GM23338 (cell line): Measurements from ENCODE around the gene GOLT1A. TPM values are rescaled to one million over a fixed set of nuclear protein-coding genes. Genes with fewer than 3 reads are reported as not detected.

ENCODE experiments used
- ATAC-seq: fragments of 200-7000 bp; cut with Tn5 transposase; 3 replicates; pipeline ENCODE4 v1.9.1; 2020
- DNase-seq: peaks from one replicate; pipeline ENCODE4 v3.0.0-alpha.2; 2015; ENCODE audit warnings: low spot score
- H2AFZ ChIP-seq: fragments of 200-600 bp; sonication (generic); 2 replicates; pipeline ENCODE4 v1.8.0; 2016; ENCODE audit warnings: antibody characterized with exemption, mild to moderate bottlenecking, moderate library complexity
- H3F3A ChIP-seq: fragments of 200-600 bp; sonication (generic); replicated peaks from 2 replicates; pipeline ENCODE4 v1.8.0; 2017; ENCODE audit warnings: antibody characterized with exemption, mixed run types, low read depth
- H3K27ac ChIP-seq: fragments of 200-600 bp; sonication (generic); 2 replicates; pipeline ENCODE4 v1.6.1; 2016; ENCODE audit warnings: low read depth
- H3K27me3 ChIP-seq: fragments of 200-600 bp; sonication (generic); 2 replicates; pipeline ENCODE4 v1.8.0; 2016; ENCODE audit warnings: mild to moderate bottlenecking, mixed run types, moderate library complexity; ENCODE audit not compliant: insufficient read depth
- H3K36me3 ChIP-seq: fragments of 200-600 bp; sonication (generic); 2 replicates; pipeline ENCODE4 v1.8.0; 2016; ENCODE audit warnings: mild to moderate bottlenecking; ENCODE audit not compliant: insufficient read depth
- H3K4me1 ChIP-seq: fragments of 200-600 bp; sonication (generic); 2 replicates; pipeline ENCODE4 v1.8.0; 2016; ENCODE audit warnings: mild to moderate bottlenecking, moderate library complexity; ENCODE audit not compliant: insufficient read depth
- H3K4me2 ChIP-seq: fragments of 200-600 bp; sonication (generic); 2 replicates; pipeline ENCODE4 v1.7.1; 2017; ENCODE audit warnings: mixed run types
- H3K4me3 ChIP-seq: fragments of 200-600 bp; sonication (generic); 2 replicates; pipeline ENCODE4 v1.6.1; 2016; ENCODE audit warnings: mixed run types
- H3K79me2 ChIP-seq: fragments of 200-600 bp; sonication (generic); replicated peaks from 2 replicates; pipeline ENCODE4 v1.8.0; 2017; ENCODE audit warnings: mild to moderate bottlenecking; ENCODE audit not compliant: insufficient read depth
- H3K9me2 ChIP-seq: fragments of 200-600 bp; sonication (generic); 2 replicates; pipeline ENCODE4 v1.8.0; 2017; ENCODE audit not compliant: insufficient read depth
- H4K20me1 ChIP-seq: fragments of 200-600 bp; sonication (generic); replicated peaks from 2 replicates; pipeline ENCODE4 v1.8.0; 2017; ENCODE audit warnings: mild to moderate bottlenecking; ENCODE audit not compliant: insufficient read depth
- H3K27ac Mint-ChIP-seq: 2 replicates; pipeline ENCODE4 v1.8.0; 2020; ENCODE audit warnings: inconsistent platforms, mild to moderate bottlenecking, moderate library complexity, mixed read lengths
- H3K27me3 Mint-ChIP-seq: 3 replicates; pipeline ENCODE4 v1.8.0; 2022; ENCODE audit warnings: low read depth, mild to moderate bottlenecking, moderate library complexity, mixed read lengths, inconsistent platforms; ENCODE audit not compliant: insufficient read depth, poor library complexity
- H3K36me3 Mint-ChIP-seq: 3 replicates; pipeline ENCODE4 v1.8.0; 2021; ENCODE audit warnings: low read depth, mild to moderate bottlenecking, inconsistent platforms, moderate library complexity, mixed read lengths
- H3K4me1 Mint-ChIP-seq: 3 replicates; pipeline ENCODE4 v1.8.0; 2020; ENCODE audit warnings: mild to moderate bottlenecking, inconsistent platforms, mixed read lengths
- H3K4me3 Mint-ChIP-seq: 3 replicates; pipeline ENCODE4 v1.8.0; 2021; ENCODE audit warnings: moderate library complexity, mild to moderate bottlenecking, inconsistent platforms, mixed read lengths
- H3K9me3 Mint-ChIP-seq: 3 replicates; pipeline ENCODE4 v1.8.0; 2020; ENCODE audit warnings: moderate library complexity, mild to moderate bottlenecking, inconsistent platforms, mixed read lengths
- CREB1 ChIP-seq: fragments of 250-450 bp; sonication (Bioruptor Pico); IDR thresholded peaks from 2 replicates; pipeline ENCODE4 v1.5.0; 2020; ENCODE audit warnings: low read depth, mild to moderate bottlenecking, moderate library complexity
- CTCF ChIP-seq, 2 experiments: fragments of 200-600 bp in 1 of 2; sonication (generic) in 1 of 2; conservative IDR thresholded peaks; 2 replicates each; pipeline versions ENCODE4 v1.5.1 to v1.6.1; 2016 to 2017; ENCODE audit warnings: antibody characterized with exemption in 2 of 2, low read depth in 2 of 2, mild to moderate bottlenecking in 2 of 2, moderate library complexity in 1 of 2
- ETS1 ChIP-seq: IDR thresholded peaks from 2 replicates; pipeline ENCODE4 v1.6.1; 2016; ENCODE audit warnings: antibody characterized with exemption
- EZH2 ChIP-seq: fragments of 200-600 bp; sonication (generic); IDR thresholded peaks from one replicate; pipeline ENCODE4 v1.8.0; 2017; ENCODE audit warnings: antibody characterized with exemption, mild to moderate bottlenecking, low read depth; ENCODE audit not compliant: unreplicated experiment
- EZH2phosphoT487 ChIP-seq: fragments of 200-600 bp; sonication (generic); IDR thresholded peaks from one replicate; pipeline ENCODE4 v1.8.1; 2018; ENCODE audit warnings: antibody characterized with exemption; ENCODE audit not compliant: unreplicated experiment
- JUNB ChIP-seq: IDR thresholded peaks from one replicate; pipeline ENCODE4 v1.6.1; 2016; ENCODE audit warnings: antibody characterized with exemption; ENCODE audit not compliant: unreplicated experiment
- NANOG ChIP-seq: IDR thresholded peaks from 2 replicates; pipeline ENCODE4 v1.6.1; 2016; ENCODE audit warnings: antibody characterized with exemption, borderline replicate concordance
- POLR2AphosphoS5 ChIP-seq: IDR thresholded peaks from 2 replicates; pipeline ENCODE4 v1.6.1; 2016; ENCODE audit warnings: antibody characterized with exemption, low read depth
- REST ChIP-seq: IDR thresholded peaks from one replicate; pipeline ENCODE4 v1.6.1; 2018; ENCODE audit warnings: antibody characterized with exemption; ENCODE audit not compliant: unreplicated experiment
- STAT1 ChIP-seq: IDR thresholded peaks from one replicate; pipeline ENCODE4 v1.6.1; 2016; ENCODE audit warnings: antibody characterized with exemption; ENCODE audit not compliant: unreplicated experiment
- ZNF114 ChIP-seq: fragments of 250-450 bp; sonication (Bioruptor Pico); IDR thresholded peaks from 2 replicates; pipeline ENCODE4 v1.5.0; 2020; ENCODE audit warnings: mild to moderate bottlenecking, moderate library complexity
- ZNF331 ChIP-seq: fragments of 250-450 bp; sonication (Bioruptor Pico); IDR thresholded peaks from 2 replicates; pipeline ENCODE4 v1.5.0; 2020; ENCODE audit warnings: low read depth, mild to moderate bottlenecking, moderate library complexity
- ZNF462 ChIP-seq: fragments of 250-450 bp; sonication (Bioruptor Pico); IDR thresholded peaks from 2 replicates; pipeline ENCODE4 v1.5.0; 2020; ENCODE audit warnings: mild to moderate bottlenecking, moderate library complexity
- polyA plus RNA-seq: library from polyadenylated mRNA; unstranded; fragments of >200 nt; fragmentation: Nextera tagmentation; extraction: Ambion mirVana; gene quantifications from 2 replicates; pipeline ENCODE4 v1.2.1, GENCODE V29; 2016
- total RNA-seq: library from RNA; depleted of rRNA; stranded (reverse); fragments of >200 nt; shearing (Covaris generic); gene quantifications from 2 replicates; pipeline ENCODE4 v1.2.3, GENCODE V29; 2014

The GOLT1A gene
- total and polyA plus RNA-seq, 2 experiments from 2014 or later, result 3.0 to 7.2 TPM

GRCh38 chr1:204259196-204259595 is 45.4 kb upstream of the GOLT1A start:
- Histone ChIP-seq H3F3A (peaks cover 5% of the 10 kb centered on the region; the same call in 1 of the 2 replicates), H3K9me2 (no peaks in the 10 kb centered on the region), H3K79me2 (no peaks in the 10 kb centered on the region), H3K4me3 (no peak overlapping the region), H3K27me3 (no peaks in the 10 kb centered on the region), H3K36me3 (no peaks in the 10 kb centered on the region), H2AFZ (no peak overlapping the region), H3K27ac (no peak overlapping the region), H3K4me1 (peaks cover 26% of the 10 kb centered on the region), H4K20me1 (no peaks in the 10 kb centered on the region), H3K4me2 (no peak overlapping the region)
- H3K9me3 Mint-ChIP-seq, result no peaks in the 10 kb centered on the region
- H3K4me1 Mint-ChIP-seq, result peaks cover 37% of the 10 kb centered on the region
- ATAC-seq, result no peak
- H3K27ac Mint-ChIP-seq, result no peak overlapping the region
- H3K36me3 Mint-ChIP-seq, result peaks cover 22% of the 10 kb centered on the region
- H3K27me3 Mint-ChIP-seq, result peaks cover 9% of the 10 kb centered on the region
- no peak overlapping the region for H3K4me3 Mint-ChIP-seq
- TF ChIP-seq JUNB (no peak), CREB1 (no peak), EZH2 (no peak), CTCF (conservative IDR thresholded peaks at IDR 0.05; ENCODE audit: low read depth in 2 of 2) (no peak), ZNF331 (CRISPR knock-in tag) (no peak), ETS1 (no peak), POLR2AphosphoS5 (no peak), ZNF114 (no peak), ZNF462 (no peak), STAT1 (no peak), NANOG (no peak), EZH2phosphoT487 (no peak), REST (no peak)
- no peak for DNase-seq
